Progenitor cell of endocrine pancreas (in vitro differentiated cells): ENCODE data around the gene HOXB4. TPM values are rescaled to one million over a fixed set of nuclear protein-coding genes. Genes with fewer than 3 reads are reported as not detected.

Experiments used
- DNase-seq: peaks from one replicate; pipeline ENCODE4 v3.0.0; 2021; ENCODE audit warnings: low spot score; ENCODE audit not compliant: unreplicated experiment
- H3K27ac Mint-ChIP-seq: 2 replicates; pipeline ENCODE4 v1.8.0; 2021; ENCODE audit warnings: mild to moderate bottlenecking, moderate library complexity, mixed read lengths
- H3K27me3 Mint-ChIP-seq: 2 replicates; pipeline ENCODE4 v1.8.0; 2021; ENCODE audit warnings: mixed read lengths
- H3K36me3 Mint-ChIP-seq: 2 replicates; pipeline ENCODE4 v1.8.0; 2022; ENCODE audit warnings: mixed read lengths; ENCODE audit not compliant: insufficient read depth
- H3K4me1 Mint-ChIP-seq: 2 replicates; pipeline ENCODE4 v1.8.0; 2021; ENCODE audit warnings: low read depth, mixed read lengths
- H3K4me3 Mint-ChIP-seq: 2 replicates; pipeline ENCODE4 v1.8.0; 2021; ENCODE audit warnings: low read depth, mild to moderate bottlenecking, moderate library complexity, mixed read lengths
- H3K9me3 Mint-ChIP-seq: 2 replicates; pipeline ENCODE4 v1.8.0; 2021; ENCODE audit warnings: low read depth, mixed read lengths
- CTCF ChIP-seq: fragments of 200-600 bp; sonication (generic); IDR thresholded peaks from one replicate; pipeline ENCODE4 v1.5.0; 2021; ENCODE audit warnings: antibody characterized with exemption, mild to moderate bottlenecking; ENCODE audit not compliant: unreplicated experiment
- total RNA-seq: library from RNA; stranded (reverse); gene quantifications from 2 replicates; pipeline ENCODE4 v1.2.1, GENCODE V29; 2021

HOXB4 gene
- total RNA-seq, 1 donor from 2014 or later, result 3.4 TPM

GRCh38 chr17:48566717-48567116 is 11.4 kb downstream of the HOXB4 start:
- TF ChIP-seq CTCF, result no peak
- Mint-ChIP-seq H3K9me3 (no peaks in the 10 kb centered on the region), H3K36me3 (no peaks in the 10 kb centered on the region), H3K4me1 (peaks cover 35% of the 10 kb centered on the region), H3K4me3 (no peak overlapping the region), H3K27me3 (peaks cover 19% of the 10 kb centered on the region), H3K27ac (no peak overlapping the region)
- no peak for DNase-seq

- DNase-seq, result no peak
- peaks cover 25% of the 10 kb centered on the region for H3K27me3 Mint-ChIP-seq
- peaks cover 39% of the 10 kb centered on the region for H3K4me1 Mint-ChIP-seq
- H3K36me3 Mint-ChIP-seq, result no peaks in the 10 kb centered on the region
- H3K9me3 Mint-ChIP-seq, result no peaks in the 10 kb centered on the region
- no peak for TF ChIP-seq CTCF
- H3K27ac Mint-ChIP-seq, result no peak overlapping the region
- H3K4me3 Mint-ChIP-seq, result no peak overlapping the region
Measured at GRCh38 chr17:48565925-48566710, 12.0 kb downstream of the HOXB4 start.

DNA sequence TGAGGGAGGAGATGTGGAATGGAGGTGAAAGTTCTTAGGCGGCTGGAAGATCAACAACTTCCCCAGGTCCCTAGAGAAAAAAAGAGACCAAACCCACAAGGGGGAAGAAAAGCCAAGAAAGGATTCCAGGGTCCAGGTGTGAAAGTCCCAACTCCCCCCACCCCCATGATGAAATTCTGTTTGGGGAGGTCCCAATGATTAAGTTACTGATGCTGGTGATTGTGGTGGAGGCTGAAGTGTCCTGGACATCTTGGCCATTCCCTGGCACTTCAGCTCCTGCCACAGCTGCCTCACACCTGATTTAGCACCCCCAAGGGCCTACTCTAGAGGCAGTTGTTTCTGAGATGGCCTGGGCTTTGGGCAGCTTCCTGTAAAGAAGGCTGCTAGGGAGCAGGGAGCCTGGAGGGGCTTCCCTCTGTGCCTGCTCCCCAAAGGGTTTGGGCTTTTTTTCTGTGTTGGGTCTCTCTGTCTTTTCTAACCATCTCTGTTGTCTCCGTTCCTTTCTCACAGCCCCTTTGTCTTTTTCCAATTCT is 13.1 kb downstream of the HOXB4 start:
- Mint-ChIP-seq H3K9me3 (no peaks in the 10 kb centered on the region), H3K27me3 (peaks cover 34% of the 10 kb centered on the region), H3K4me1 (peaks cover 37% of the 10 kb centered on the region), H3K36me3 (no peaks in the 10 kb centered on the region), H3K4me3 (peak overlapping the region; percentile 68), H3K27ac (peak overlapping the region; percentile 27)
- no peak for DNase-seq
- TF ChIP-seq CTCF, result no peak

GRCh38 chr17:48564188-48565021 is 13.7 kb downstream of the HOXB4 start:
- H3K36me3 Mint-ChIP-seq, result no peaks in the 10 kb centered on the region
- no peaks in the 10 kb centered on the region for H3K9me3 Mint-ChIP-seq
- H3K27ac Mint-ChIP-seq, result peak overlapping the region; percentile 27
- H3K27me3 Mint-ChIP-seq, result peaks cover 41% of the 10 kb centered on the region
- TF ChIP-seq CTCF, result no peak
- H3K4me3 Mint-ChIP-seq, result peak overlapping the region; percentile 68
- H3K4me1 Mint-ChIP-seq, result peaks cover 43% of the 10 kb centered on the region
- DNase-seq, result no peak

- no peak for DNase-seq
- Mint-ChIP-seq H3K4me3 (peak overlapping the region; percentile 74), H3K4me1 (peaks cover 43% of the 10 kb centered on the region), H3K27ac (peak overlapping the region; percentile 89), H3K36me3 (no peaks in the 10 kb centered on the region), H3K9me3 (no peaks in the 10 kb centered on the region), H3K27me3 (peaks cover 46% of the 10 kb centered on the region)
- no peak for TF ChIP-seq CTCF
Measured at GRCh38 chr17:48563867-48564187, 14.3 kb downstream of the HOXB4 start.
